Motor neuron (in vitro differentiated cells): Measurements from ENCODE around the gene INA. TPM values are rescaled to one million over a fixed set of nuclear protein-coding genes. Genes with fewer than 3 reads are reported as not detected.
"Not testable (repeated sequence)": the region's sequence is repeated elsewhere in the genome, so short reads cannot be mapped to it uniquely, and the experiment has no call there.

Experiments
- ATAC-seq, 8 experiments: fragments of 200-7000 bp; cut with Tn5 transposase; replicated peaks in 6 of 8; 2 replicates each; pipeline ENCODE4 v1.8.0; 2021; ENCODE audit warnings: mild to moderate bottlenecking in 8 of 8, moderate library complexity in 8 of 8
- H3K27ac ChIP-seq, 2 donors: fragments of 250-450 bp; sonication (Bioruptor Pico); 2 replicates each; pipeline ENCODE4 v1.9.0; 2021; ENCODE audit warnings: antibody characterized with exemption in 2 of 2, mild to moderate bottlenecking in 2 of 2, moderate library complexity in 1 of 2
- H3K4me1 ChIP-seq, 2 donors: fragments of 250-450 bp; sonication (Bioruptor Pico); replicated peaks in 1 of 2; 2 replicates each; pipeline ENCODE4 v1.6.1; 2021; ENCODE audit warnings: antibody characterized with exemption in 2 of 2, mild to moderate bottlenecking in 2 of 2, moderate library complexity in 1 of 2
- H3K4me3 ChIP-seq, 5 donors: fragments of 250-450 bp; sonication (Bioruptor Pico); 2 replicates each; pipeline ENCODE4 v1.9.0; 2021; ENCODE audit warnings: antibody characterized with exemption in 5 of 5, mild to moderate bottlenecking in 5 of 5, moderate library complexity in 4 of 5
- WGBS, 10 experiments: fragments of 450-650 bp; shearing (Covaris generic); methylation state at CpG; one replicate each; pipeline ENCODE4 v1.0.0; 2022; 5-methylcytosine and 5-hydroxymethylcytosine counted together
- in situ Hi-C, 9 experiments: fragments of 400-800 bp; cut with MboI; loops; one replicate each; pipeline ENCODE4 v1.15.0; 2021; ENCODE audit warnings: low sequenced_read_pairs in 9 of 9, low pct_unique_long_range_greater_than_20kb in 2 of 9; ENCODE audit not compliant: unreplicated experiment in 9 of 9
- total RNA-seq, 8 experiments: library from RNA; unstranded; fragments of 300-600 nt; gene quantifications; 2 replicates each; pipeline versions ENCODE4 v1.2.3 to v1.2.4, GENCODE V29; 2022

Gene INA
- 100 to 1,000 TPM in 6 of 8 experiments, 10 to 100 TPM in 1, 1 to 10 TPM in 1; 1.9 to 271 (median 160) TPM for total RNA-seq

- Histone ChIP-seq H3K4me1 (peaks cover 4 to 7% of the 10 kb centered on the region in 2 donors), H3K27ac (peak within 1 kb of the TSS; percentile 77 to 84), H3K4me3 (peak within 1 kb of the TSS; percentile 60 to 98 (median 70))
- ATAC-seq = peak; percentile 18 to 81 (median 74)
- in situ Hi-C loops = no loop called here
- WGBS, 10 experiments = 0 to 20% (median 1%) methylated on average over 1 to 39 of the region's 105 CpGs; no CpG with 5 or more reads in 6 of the 10 experiments
Measured at GRCh38 chr10:103276896-103277712, at the start of gene INA. Gene INA, plus strand, starts transcription at chr10:103277138. Its CDS starts 74 bp downstream, at chr10:103277212.

GRCh38 chr10:103227416-103227815 is 49.5 kb upstream of the INA start:
- no peak overlapping the region for H3K4me3 ChIP-seq
- in situ Hi-C loops = loop anchor here in 2 of 9 experiments (25.0 kb wide), 2 partner anchors 140 to 315 kb away; partner anchors contain the start of gene CNNM2 (in 1 of the 2)
- 33 to 100% (median 80%) methylated on average over 1 of the region's 1 CpG; no CpG with 5 or more reads in 5 of the 10 experiments for WGBS, 10 experiments
- H3K27ac ChIP-seq = no peak overlapping the region
- ATAC-seq = no peak
- no peaks in the 10 kb centered on the region for H3K4me1 ChIP-seq

DNA sequence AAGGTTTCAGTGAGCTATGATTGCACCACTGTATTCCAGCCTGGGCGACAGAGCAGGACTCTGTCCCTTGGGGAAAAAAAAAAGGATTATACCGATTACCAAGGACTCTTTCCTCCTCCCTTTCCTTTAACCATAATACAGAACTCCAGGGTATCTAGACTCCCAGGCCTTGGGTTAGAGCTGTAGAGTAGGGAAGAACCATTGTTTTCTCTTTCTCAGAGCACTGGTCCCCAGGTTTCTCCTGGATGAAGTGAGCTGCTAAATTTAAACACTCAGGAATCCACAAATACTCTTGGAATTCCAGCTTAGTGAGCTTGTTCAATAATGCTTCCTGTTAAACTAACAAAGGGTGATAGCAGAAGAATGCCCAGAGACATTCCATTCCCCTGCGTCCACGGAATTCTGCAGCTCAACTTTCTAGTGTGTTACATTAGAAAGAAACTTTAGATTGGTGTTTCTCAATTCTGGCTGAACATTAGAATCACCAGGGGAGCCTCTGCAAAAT is 45.8 kb upstream of the INA start:
- no peak overlapping the region for H3K27ac ChIP-seq
- H3K4me1 ChIP-seq = no peaks in the 10 kb centered on the region
- in situ Hi-C loops = loop anchor here in 2 of 9 experiments (25.0 kb wide), 2 partner anchors 144 to 319 kb away; partner anchors contain the start of gene CNNM2 (in 1 of the 2)
- ATAC-seq = peak in 6 of 8 experiments; percentile 23 to 89 (median 41)
- 10 to 93% (median 50%) methylated on average over 2 of the region's 4 CpGs; no CpG with 5 or more reads in 1 of the 10 experiments for WGBS, 10 experiments
- no peak overlapping the region for H3K4me3 ChIP-seq

DNA sequence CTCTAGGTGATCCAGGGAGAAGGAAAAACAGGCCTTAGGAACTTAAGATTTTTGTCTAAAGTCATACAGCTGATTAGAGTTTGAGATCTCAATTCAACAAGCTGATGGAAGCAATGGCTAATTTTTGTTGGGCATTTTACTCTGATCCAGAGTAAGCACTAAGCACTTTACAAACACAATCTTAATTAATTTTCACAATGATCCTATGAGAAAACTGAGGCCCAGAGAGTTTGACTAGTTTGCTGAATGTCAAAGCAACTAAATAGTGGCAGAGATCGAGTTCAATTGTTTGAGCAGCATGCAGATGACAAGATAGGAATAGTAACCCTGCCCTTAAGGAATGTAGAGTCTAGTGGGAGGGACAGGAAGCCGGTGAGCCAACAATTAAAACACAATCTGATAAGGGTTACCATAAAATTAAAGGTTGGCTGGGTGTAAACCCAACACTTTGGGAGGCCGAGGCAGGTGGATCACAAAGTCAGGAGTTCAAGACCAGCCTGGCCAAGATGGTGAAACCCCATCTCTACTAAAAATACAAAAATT is 44.7 kb upstream of the INA start:
- H3K4me1 ChIP-seq = no peaks in the 10 kb centered on the region
- peak in 1 of 8 experiments; percentile 32 for ATAC-seq
- in situ Hi-C loops = loop anchor here in 2 of 9 experiments (25.0 kb wide), 2 partner anchors 145 to 320 kb away; partner anchors contain the start of gene CNNM2 (in 1 of the 2)
- H3K4me3 ChIP-seq = no peak overlapping the region
- 43 to 100% (median 80%) methylated on average over 1 to 3 of the region's 3 CpGs; no CpG with 5 or more reads in 1 of the 10 experiments for WGBS, 10 experiments
- H3K27ac ChIP-seq = no peak overlapping the region

GRCh38 chr10:103232772-103233488 is 44.0 kb upstream of the INA start:
- H3K4me1 ChIP-seq = no peaks in the 10 kb centered on the region
- no peak for ATAC-seq
- 46 to 100% (median 83%) methylated on average over 2 to 7 of the region's 7 CpGs for WGBS, 10 experiments
- H3K4me3 ChIP-seq = no peak overlapping the region
- in situ Hi-C loops = loop anchor here in 2 of 9 experiments (25.0 kb wide), 2 partner anchors 146 to 321 kb away; partner anchors contain the start of gene CNNM2 (in 1 of the 2)
- H3K27ac ChIP-seq = no peak overlapping the region

DNA sequence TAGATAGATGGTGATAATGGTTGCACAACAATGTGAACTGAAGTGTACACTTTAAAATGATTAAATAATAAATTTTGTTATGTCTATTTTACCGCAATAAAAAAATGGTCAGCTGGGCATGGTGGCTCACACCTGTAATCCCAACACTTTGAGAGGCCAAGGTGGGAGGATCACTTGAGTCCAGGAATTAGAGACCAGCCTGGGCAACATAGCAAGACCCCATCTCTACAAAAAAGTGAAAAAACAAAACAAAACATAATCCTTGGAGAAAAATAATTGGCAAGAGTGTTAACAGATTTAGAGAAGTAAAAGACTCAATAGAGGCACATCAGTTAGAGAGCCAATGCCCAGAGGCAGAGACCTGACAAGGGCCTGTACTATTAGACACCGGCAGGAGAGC is 41.2 kb upstream of the INA start:
- ATAC-seq = no peak
- WGBS, 10 experiments = 83 to 100% (median 100%) methylated on average over 1 to 2 of the region's 2 CpGs; no CpG with 5 or more reads in 1 of the 10 experiments
- in situ Hi-C loops = loop anchor here in 2 of 9 experiments (25.0 kb wide), 2 partner anchors 148 to 323 kb away; partner anchors contain the start of gene CNNM2 (in 1 of the 2)
- no peak overlapping the region for H3K4me3 ChIP-seq
- H3K27ac ChIP-seq = no peak overlapping the region
- no peaks in the 10 kb centered on the region for H3K4me1 ChIP-seq

DNA sequence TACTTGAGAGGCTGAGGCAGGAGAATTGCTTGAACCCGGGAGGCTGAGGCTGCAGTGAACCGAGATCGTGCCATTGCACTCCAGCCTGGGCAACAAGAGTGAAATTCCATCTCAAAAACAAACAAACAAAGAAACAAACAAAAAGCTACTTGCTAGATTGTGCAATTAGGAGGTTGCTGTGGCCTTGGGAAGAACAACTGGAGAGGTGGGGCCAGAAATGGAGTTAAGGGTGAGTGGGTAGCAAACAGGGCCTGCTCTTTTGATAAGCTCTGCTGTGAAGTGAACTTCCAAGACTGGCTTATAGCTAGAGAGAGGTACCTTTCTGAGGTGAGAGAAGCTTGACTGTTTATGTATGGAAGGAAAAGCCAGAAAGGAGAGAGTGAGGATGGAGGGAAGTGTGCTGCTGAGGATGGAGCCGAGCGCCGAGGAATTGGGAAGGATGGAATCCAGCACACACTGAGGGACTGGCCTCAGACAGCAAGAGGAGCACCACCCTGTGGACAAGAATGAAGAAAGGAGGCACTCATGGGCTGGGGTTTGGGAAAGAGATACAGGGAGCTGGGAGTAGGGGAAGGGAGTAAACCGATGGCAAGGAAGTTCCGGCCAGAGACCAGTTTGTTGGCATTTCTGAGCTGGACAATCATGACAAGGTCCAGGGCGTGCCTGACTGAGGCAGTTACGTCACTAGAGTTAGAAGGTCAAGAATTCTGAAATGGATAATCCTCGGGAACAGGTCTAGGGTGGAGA is 38.3 kb upstream of the INA start:
- in situ Hi-C loops = loop anchor here in 2 of 9 experiments (25.0 kb wide), 2 partner anchors 151 to 326 kb away; partner anchors contain the start of gene CNNM2 (in 1 of the 2)
- Histone ChIP-seq H3K4me3 (no peak overlapping the region), H3K27ac (no peak overlapping the region), H3K4me1 (peaks cover 0 to 5% of the 10 kb centered on the region in 2 donors)
- WGBS, 10 experiments = 40 to 96% (median 84%) methylated on average over 1 to 10 of the region's 11 CpGs
- peak in 3 of 8 experiments; percentile 56 to 82 (median 79) for ATAC-seq

GRCh38 chr10:103241262-103242011 is 35.5 kb upstream of the INA start:
- Histone ChIP-seq H3K4me3 (no peak overlapping the region), H3K4me1 (peaks cover 0 to 5% of the 10 kb centered on the region in 2 donors), H3K27ac (no peak overlapping the region)
- in situ Hi-C loops = loop anchor here in 3 of 9 experiments (10.0 to 25.0 kb wide), 3 partner anchors 154 to 329 kb away; partner anchors contain the start of gene CNNM2 (in 2 of the 3)
- WGBS, 10 experiments = 30 to 93% (median 71%) methylated on average over 1 to 4 of the region's 7 CpGs; no CpG with 5 or more reads in 1 of the 10 experiments
- ATAC-seq = peak; percentile 60 to 92 (median 76)

DNA sequence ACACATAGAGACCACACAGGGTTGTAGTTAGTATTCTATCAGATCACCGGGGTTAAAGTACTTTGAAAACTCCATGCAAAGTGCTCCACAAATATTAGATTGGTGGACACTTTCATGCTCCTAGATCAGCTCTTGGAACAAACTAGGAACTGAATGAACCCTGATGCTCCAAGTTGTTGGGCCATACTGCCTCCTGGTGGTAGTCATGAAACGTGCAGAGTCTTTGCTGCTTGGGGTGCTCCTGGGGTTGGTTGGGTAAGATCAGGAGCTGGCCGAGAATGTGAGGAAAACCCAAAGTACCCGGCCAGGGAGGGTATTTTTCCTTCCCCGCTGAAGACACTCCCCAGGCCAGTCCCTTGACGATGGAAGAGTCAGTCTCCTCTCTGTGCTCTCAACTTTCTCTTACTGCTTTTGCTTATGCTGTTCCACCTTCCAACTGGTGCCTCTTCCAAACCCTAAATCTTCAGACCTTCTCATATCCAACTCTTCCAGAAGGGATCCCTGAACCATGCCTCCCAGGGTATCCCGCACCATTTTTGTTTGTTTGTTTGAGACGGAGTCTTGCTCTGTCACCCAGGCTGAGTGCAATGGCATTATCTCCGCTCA is 32.2 kb upstream of the INA start:
- whole genome bisulfite sequencing, 10 experiments = 0 to 83% (median 17%) methylated on average over 1 to 7 of the region's 9 CpGs; no CpG with 5 or more reads in 2 of the 10 experiments
- H3K27ac ChIP-seq = no peak overlapping the region
- in situ Hi-C loops = loop anchor here in 3 of 9 experiments (10.0 to 25.0 kb wide), 3 partner anchors 157 to 332 kb away; partner anchors contain the start of gene CNNM2 (in 2 of the 3)
- H3K4me3 ChIP-seq = no peak overlapping the region
- H3K4me1 ChIP-seq = peaks cover 0 to 5% of the 10 kb centered on the region in 2 donors
- ATAC-seq = peak in 7 of 8 experiments; percentile 50 to 94 (median 66)

- not testable (repeated sequence) for ATAC-seq, H3K27ac ChIP-seq, H3K4me1 ChIP-seq, H3K4me3 ChIP-seq
- 10 to 100% (median 80%) methylated on average over 2 to 5 of the region's 7 CpGs; no CpG with 5 or more reads in 2 of the 10 experiments for WGBS, 10 experiments
- in situ Hi-C loops = loop anchor here in 3 of 9 experiments (10.0 to 25.0 kb wide), 3 partner anchors 158 to 333 kb away; partner anchors contain the start of gene CNNM2 (in 2 of the 3)
Measured at GRCh38 chr10:103245587-103245986, 31.4 kb upstream of the INA start, which contains the start of gene RPEL1. Gene RPEL1, plus strand, starts transcription at chr10:103245887. Its CDS starts 110 bp downstream, at chr10:103245997.
